Endothelial cell of umbilical vein (primary cell): ENCODE results near the gene PEAK3. TPM values are rescaled to one million over a fixed set of nuclear protein-coding genes. Genes with fewer than 3 reads are reported as not detected.

ENCODE experiments used
- BruUV-seq: library from RNA; stranded (reverse); fragments of 400-500 nt; replicated peaks from 2 replicates; lab custom pipeline; 2021; lab: Mats Ljungman, UMichigan
- CTCF ChIA-PET: fragments of 300-600, 350-600 bp; sonication (Branson Sonifier 250); formaldehyde crosslinking; loops from one replicate; lab custom pipeline; 2021; ENCODE audit warnings: antibody characterized with exemption, inconsistent platforms; lab: Charles Lee
- POLR2A ChIA-PET: fragments of 300-600, 350-600 bp; sonication (Branson Sonifier 250); formaldehyde crosslinking; loops from one replicate; lab custom pipeline; 2021; ENCODE audit warnings: antibody characterized with exemption, inconsistent platforms; lab: Charles Lee
- DNase-seq: peaks from one replicate; pipeline ENCODE4 v3.0.0-alpha.2; 2011; ENCODE audit warnings: low read depth, low spot score
- FAIRE-seq: peaks from 2 replicates; lab custom pipeline; 2011; peaks lifted over from hg19 to GRCh38; lab: Jason Lieb, UNC
- H2AFZ ChIP-seq: 2 replicates; pipeline ENCODE4 v1.6.0; 2012; ENCODE audit warnings: low read depth, low read length, control low read depth, inconsistent platforms
- H3K27ac ChIP-seq: 2 replicates; pipeline ENCODE4 v1.5.1; 2011; ENCODE audit warnings: low read depth, mild to moderate bottlenecking, control low read depth, low read length, moderate library complexity; ENCODE audit not compliant: insufficient read depth
- H3K27me3 ChIP-seq, 2 experiments: 2 replicates each; pipeline versions ENCODE4 v1.6.0 to v1.6.1; 2011; ENCODE audit warnings: low read length in 2 of 2, mixed read lengths in 1 of 2; ENCODE audit not compliant: control insufficient read depth in 2 of 2, insufficient read depth in 2 of 2
- H3K36me3 ChIP-seq, 2 experiments: 2 replicates in 1 of 2; 3 replicates in 1 of 2; pipeline ENCODE4 v1.5.1; 2011; ENCODE audit warnings: low read length in 2 of 2, mild to moderate bottlenecking in 1 of 2, moderate library complexity in 1 of 2; ENCODE audit not compliant: control insufficient read depth in 2 of 2, insufficient read depth in 2 of 2; ENCODE audit errors: extremely low read depth in 1 of 2
- H3K4me1 ChIP-seq: 3 replicates; pipeline ENCODE4 v1.5.1; 2011; ENCODE audit warnings: mild to moderate bottlenecking, low read length; ENCODE audit not compliant: control insufficient read depth, insufficient read depth; ENCODE audit errors: extremely low read depth
- H3K4me2 ChIP-seq: 2 replicates; pipeline ENCODE4 v1.6.1; 2011; ENCODE audit warnings: low read length, control low read depth, mixed read lengths; ENCODE audit not compliant: insufficient read depth
- H3K4me3 ChIP-seq, 3 experiments: fragments of 200-600 bp in 1 of 3; sonication (generic), shearing (Covaris generic) in 1 of 3; replicated peaks in 1 of 3; 2 replicates each; pipeline ENCODE4 v1.5.1; 2011 to 2016; ENCODE audit warnings: control low read depth in 3 of 3, low read length in 3 of 3, mild to moderate bottlenecking in 2 of 3, inconsistent platforms in 1 of 3, low read depth in 1 of 3, moderate library complexity in 1 of 3; ENCODE audit not compliant: insufficient read depth in 1 of 3
- H3K79me2 ChIP-seq: 2 replicates; pipeline ENCODE4 v1.6.0; 2012; ENCODE audit warnings: low read length, inconsistent platforms; ENCODE audit not compliant: control insufficient read depth, insufficient read depth
- H3K9ac ChIP-seq: replicated peaks from 2 replicates; pipeline ENCODE3; 2011; ENCODE audit warnings: low read length, control low read depth; ENCODE audit not compliant: insufficient read depth; ENCODE audit errors: extremely low read depth
- H3K9me1 ChIP-seq: replicated peaks from 3 replicates; pipeline ENCODE4 v1.6.0; 2011; ENCODE audit warnings: mild to moderate bottlenecking, low read length; ENCODE audit not compliant: control insufficient read depth, insufficient read depth; ENCODE audit errors: extremely low read depth
- H3K9me3 ChIP-seq: replicated peaks from 2 replicates; pipeline ENCODE4 v1.5.1; 2012; ENCODE audit warnings: low read length, inconsistent platforms; ENCODE audit not compliant: control insufficient read depth, insufficient read depth
- H4K20me1 ChIP-seq: replicated peaks from 2 replicates; pipeline ENCODE3; 2011; ENCODE audit warnings: mild to moderate bottlenecking, low read length; ENCODE audit not compliant: control insufficient read depth, insufficient read depth; ENCODE audit errors: extremely low read depth
- CTCF ChIP-seq, 2 donors: IDR thresholded peaks; 1 replicate in 1 of 2; 2 replicates in 1 of 2; pipeline ENCODE4 v1.5.1; 2011; ENCODE audit warnings: low read length in 2 of 2, mild to moderate bottlenecking in 2 of 2, moderate library complexity in 2 of 2, control low read depth in 1 of 2, inconsistent platforms in 1 of 2, low read depth in 1 of 2; ENCODE audit not compliant: insufficient read depth in 1 of 2; ENCODE audit errors: extremely low read depth in 1 of 2
- EZH2 ChIP-seq: IDR thresholded peaks from 2 replicates; pipeline ENCODE4 v1.6.1; 2012; ENCODE audit warnings: borderline replicate concordance, low read depth, mild to moderate bottlenecking, moderate library complexity, low read length, inconsistent platforms; ENCODE audit not compliant: severe bottlenecking
- POLR2A ChIP-seq: IDR thresholded peaks from 2 replicates; pipeline ENCODE4 v1.6.1; 2012; ENCODE audit warnings: low read depth, mild to moderate bottlenecking, control low read depth, low read length
- dilution Hi-C: fragments of 300-500 bp; cut with MboI; formaldehyde crosslinking; loops from one replicate; pipeline ENCODE4 v1.15.0; 2019; ENCODE audit warnings: low sequenced_read_pairs; ENCODE audit not compliant: extremely low pct_ligation_motif_present
- intact Hi-C: fragments of 100-400 bp; cut with micrococcal nuclease; formaldehyde crosslinking; loops from one replicate; pipeline ENCODE4 v1.10.0; 2022
- polyA plus RNA-seq, 4 experiments: library from polyadenylated mRNA; depleted of rRNA in 3 of 4; stranded (reverse) in 3 of 4; unstranded in 1 of 4; fragments of >200 nt; gene quantifications; 2 replicates each; pipeline versions ENCODE4 v1.2.1 to v1.2.3, GENCODE V29; 2011 to 2012; ENCODE audit warnings: missing spikeins in 1 of 4
- total RNA-seq: library from RNA; stranded (reverse); gene quantifications from 2 replicates; pipeline ENCODE4 v1.2.3, GENCODE V29; 2021

PEAK3 gene
- total and polyA plus RNA-seq, 2 donors (not counting 3 experiments of a cell fraction or from before 2014, with no cell fraction given) = 0.03 TPM; not detected in 1

GRCh38 chr19:2315818-2316353 is 33.9 kb upstream of the PEAK3 start:
- no TSS peak for BruUV-seq
- intact Hi-C loops = loop anchor here (1.0 to 10.0 kb wide), 4 partner anchors 41 to 381 kb away; partner anchors contain the start of genes PLEKHJ1 and SF3A2
- Histone ChIP-seq H3K9ac (no peak overlapping the region), H3K4me1 (no peaks in the 10 kb centered on the region), H3K4me3 (no peak overlapping the region), H3K79me2 (no peaks in the 10 kb centered on the region), H3K36me3 (no peaks in the 10 kb centered on the region), H3K27me3 (peaks cover 1 to 10% of the 10 kb centered on the region in 2 experiments), H4K20me1 (no peaks in the 10 kb centered on the region), H3K9me3 (peaks cover 2% of the 10 kb centered on the region), H3K9me1 (no peaks in the 10 kb centered on the region), H3K4me2 (no peak overlapping the region), H2AFZ (no peak overlapping the region), H3K27ac (no peak overlapping the region)
- peak; percentile 48 for FAIRE-seq
- TF ChIP-seq POLR2A (no peak), EZH2 (no peak), CTCF (IDR thresholded peaks at IDR 0.05; ENCODE audit: extremely low read depth in 1 of 2, insufficient read depth in 1 of 2, low read depth in 1 of 2, low read length in 2 of 2) (peak; percentile 54 to 64)
- dilution Hi-C loops = no loop called here
- ChIA-PET CTCF (interaction anchor here (0.6 to 3.0 kb wide), 25 partner anchors 9 to 386 kb away, joined by 3 to 36 read pairs (median 4); partner anchors contain the start of genes AP3D1, DOT1L, LSM7 and PLEKHJ1), POLR2A (no interaction called here)
- DNase-seq = peak; percentile 48
